ENCODE results near the gene C9orf57. TPM values are rescaled to one million over a fixed set of nuclear protein-coding genes. Genes with fewer than 3 reads are reported as not detected.

C9orf57 gene
- total and polyA plus RNA-seq, 2 of the 8 experiments (the other 6 are each of a cell fraction or from before 2014, with no cell fraction given), result not detected

DNA sequence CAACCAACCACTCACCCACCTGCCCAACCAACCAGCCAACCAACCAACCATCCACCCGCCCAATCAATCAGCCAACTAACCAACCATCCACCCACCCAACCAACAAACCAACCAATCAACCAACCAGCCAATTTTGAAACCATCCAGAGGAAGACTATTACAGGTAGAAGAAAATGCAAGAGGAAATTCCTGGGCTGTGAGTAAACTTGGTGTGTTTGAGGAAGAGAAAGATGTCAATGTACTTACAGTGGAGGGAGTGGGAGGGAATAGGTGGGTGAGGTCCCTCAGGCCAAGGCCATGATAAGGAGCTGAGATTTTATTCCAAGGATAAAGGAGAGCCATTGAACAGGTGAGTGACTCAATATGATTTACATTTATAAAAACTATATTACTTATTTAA lies 30.4 kb downstream of the C9orf57 start:
- Histone ChIP-seq H3K18ac (ENCODE audit: extremely low read depth, low read length) (no peak overlapping the region), H3K27ac (ENCODE audit: low read depth, low read length) (no peak overlapping the region), H3K27me3 (replicated peaks in 1 of 4; ENCODE audit: control insufficient read depth in 3 of 4, extremely low read depth in 1 of 4, insufficient read depth in 3 of 4, low read length in 3 of 4) (no peaks in the 10 kb centered on the region), H2BK20ac (ENCODE audit: low read length) (no peak overlapping the region), H3K4ac (replicated peaks; ENCODE audit: insufficient read length, low read depth, low read length) (no peak overlapping the region), H2BK15ac (ENCODE audit: low read length) (no peak overlapping the region), H4K91ac (replicated peaks; ENCODE audit: insufficient read length, low read length) (no peak overlapping the region), H3K4me1 (replicated peaks in 1 of 4; ENCODE audit: control insufficient read depth in 3 of 4, insufficient read depth in 4 of 4, low read length in 3 of 4) (peaks cover 0 to 2% (median 0%) of the 10 kb centered on the region in 4 experiments; a peak in 1 of 7 replicates), H3K23ac (ENCODE audit: insufficient read length) (no peak overlapping the region), H4K5ac (ENCODE audit: insufficient read length, low read depth, low read length) (no peak overlapping the region), H3K56ac (replicated peaks; ENCODE audit: insufficient read length, low read depth, low read length) (no peak overlapping the region), H3K9ac (replicated peaks in 1 of 4; ENCODE audit: extremely low read depth in 1 of 4, low read depth in 3 of 4, low read length in 3 of 4) (no peak overlapping the region), H3K79me2 (ENCODE audit: control insufficient read depth in 1 of 2, insufficient read depth in 2 of 2, low read length in 2 of 2) (no peaks in the 10 kb centered on the region), H3K9me3 (ENCODE audit: insufficient read depth in 2 of 2, low read depth in 1 of 2, low read length in 1 of 2) (no peaks in the 10 kb centered on the region), H3K23me2 (ENCODE audit: low read depth, low read length) (peaks cover 3% of the 10 kb centered on the region; the same call in 1 of the 2 replicates), H4K8ac (ENCODE audit: extremely low read depth, insufficient read depth, low read length) (no peak overlapping the region), H4K20me1 (replicated peaks in 1 of 2; ENCODE audit: control insufficient read depth in 1 of 2, insufficient read depth in 2 of 2, low read length in 2 of 2) (no peaks in the 10 kb centered on the region), H3K4me3 (ENCODE audit: extremely low read depth in 1 of 4, insufficient read depth in 2 of 4, low read depth in 3 of 4, low read length in 4 of 4) (no peak overlapping the region), H2BK12ac (ENCODE audit: low read depth, low read length) (no peak overlapping the region), H2AFZ (ENCODE audit: low read length) (no peak overlapping the region), H2BK5ac (ENCODE audit: low read depth, low read length) (no peak overlapping the region), H2BK120ac (replicated peaks; ENCODE audit: low read depth, low read length) (no peak overlapping the region), H3K36me3 (ENCODE audit: control insufficient read depth in 2 of 4, insufficient read depth in 4 of 4, low read length in 3 of 4) (no peaks in the 10 kb centered on the region), H3K79me1 (ENCODE audit: low read depth, low read length) (no peaks in the 10 kb centered on the region; the same call in 1 of the 2 replicates), H3K4me2 (ENCODE audit: insufficient read depth in 1 of 2, low read depth in 2 of 2, low read length in 2 of 2) (no peak overlapping the region), H3K14ac (ENCODE audit: insufficient read length) (no peak overlapping the region), H2AK5ac (ENCODE audit: low read depth, low read length) (no peak overlapping the region)
- POLR2A ChIA-PET (ENCODE audit: partially characterized antibody), result no interaction called here
- CTCF ChIA-PET (ENCODE audit: partially characterized antibody), result interaction anchor here (1.4 kb wide), 2 partner anchors 9 to 131 kb away, joined by 3 to 8 read pairs; no protein-coding TSS in a partner anchor
- no peak for TF ChIP-seq SP1 (IDR thresholded peaks at IDR 0.05; ENCODE audit: low read depth, low read length)
- TF ChIP-seq HDAC6 (IDR thresholded peaks at IDR 0.05; ENCODE audit: low read depth, low read length), result no peak
- no peak for TF ChIP-seq MAFK (IDR thresholded peaks at IDR 0.05; ENCODE audit: low read depth, low read length)
- TF ChIP-seq SIN3A (conservative IDR thresholded peaks at IDR 0.05 in 1 of 2, IDR thresholded peaks at IDR 0.05 in 1 of 2; ENCODE audit: low read depth in 1 of 2, low read length in 2 of 2), result no peak
- TF ChIP-seq EZH2 (IDR thresholded peaks at IDR 0.05; ENCODE audit: low read depth, low read length, severe bottlenecking), result no peak
- no peak for TF ChIP-seq CEBPB (IDR thresholded peaks at IDR 0.05; ENCODE audit: low read depth, low read length)
- TF ChIP-seq CBX5 (IDR thresholded peaks at IDR 0.05; ENCODE audit: low read depth, low read length), result no peak
- no peak for TF ChIP-seq POLR2AphosphoS5 (IDR thresholded peaks at IDR 0.05; ENCODE audit: low read depth, low read length)
- no peak for TF ChIP-seq ZNF274 (IDR thresholded peaks at IDR 0.05; ENCODE audit: borderline replicate concordance, extremely low read depth, low read length)
- no peak for TF ChIP-seq TCF12 (IDR thresholded peaks at IDR 0.05; ENCODE audit: low read depth, low read length)
- TF ChIP-seq KDM1A (IDR thresholded peaks at IDR 0.05; ENCODE audit: borderline replicate concordance, low read length), result no peak
- TF ChIP-seq YY1 (IDR thresholded peaks at IDR 0.05; ENCODE audit: low read depth, low read length), result no peak
- no peak for TF ChIP-seq TBP (IDR thresholded peaks at IDR 0.05; ENCODE audit: low read depth, low read length)
- no peak for TF ChIP-seq TAF7 (optimal IDR thresholded peaks at IDR 0.05; ENCODE audit: borderline replicate concordance, low read depth, low read length)
- TF ChIP-seq KDM4A (IDR thresholded peaks at IDR 0.05; ENCODE audit: low read depth, low read length, severe bottlenecking), result no peak
- FAIRE-seq, result no peak
- no peak for DNase-seq (ENCODE audit: low read depth in 1 of 2, low spot score in 2 of 2)
- WGBS, 2 experiments (ENCODE audit: extremely low coverage in 1 of 2, insufficient coverage in 1 of 2, insufficient read length in 1 of 2, insufficient replicate concordance in 2 of 2, low coverage in 1 of 2, low lambda C conversion rate in 2 of 2, missing lambda C conversion rate in 1 of 2), result 100% methylated on average over 1 of the region's 1 CpG; no CpG with 5 or more reads in 1 of the 2 experiments

Data from H1 (cell line).